Common myeloid progenitor, CD34-positive (primary cell): ENCODE measurements around the gene PDGFRB.

Source experiments
- CTCF ChIA-PET: fragments of 350-600 bp; sonication (Branson Sonifier 250); formaldehyde crosslinking; loops from one replicate; lab custom pipeline; 2021; ENCODE audit warnings: antibody characterized with exemption; lab: Charles Lee
- POLR2A ChIA-PET: fragments of 350-600 bp; sonication (Branson Sonifier 250); formaldehyde crosslinking; loops from one replicate; lab custom pipeline; 2021; ENCODE audit warnings: antibody characterized with exemption; lab: Charles Lee
- DNase-seq, 3 donors: peaks; one replicate each; pipeline versions ENCODE4 v3.0.0 to v3.0.0-alpha.2; 2013
- H3K27ac ChIP-seq, 2 experiments: 1 replicate in 1 of 2; 2 replicates in 1 of 2; pipeline ENCODE4 v1.7.0; 2013; ENCODE audit warnings: inconsistent platforms in 2 of 2, low read length in 2 of 2, mild to moderate bottlenecking in 2 of 2, low read depth in 1 of 2, moderate library complexity in 1 of 2; ENCODE audit not compliant: severe bottlenecking in 2 of 2, insufficient read depth in 1 of 2, poor library complexity in 1 of 2
- H3K27me3 ChIP-seq, 5 experiments: replicated peaks in 2 of 5; 1 replicate in 3 of 5; 2 replicates in 2 of 5; pipeline versions ENCODE4 v1.6.1 to v1.7.0; 2013; ENCODE audit warnings: low read length in 4 of 5, mild to moderate bottlenecking in 2 of 5, moderate library complexity in 2 of 5, inconsistent platforms in 1 of 5; ENCODE audit not compliant: insufficient read depth in 5 of 5, control insufficient read depth in 4 of 5
- H3K36me3 ChIP-seq, 4 experiments: 1 replicate in 2 of 4; 2 replicates in 2 of 4; pipeline versions ENCODE4 v1.6.1 to v1.7.0; 2013; ENCODE audit warnings: low read length in 3 of 4, control low read depth in 1 of 4, mild to moderate bottlenecking in 1 of 4; ENCODE audit not compliant: control insufficient read depth in 4 of 4, insufficient read depth in 4 of 4
- H3K4me1 ChIP-seq, 4 experiments: 1 replicate in 3 of 4; 2 replicates in 1 of 4; pipeline versions ENCODE4 v1.6.1 to v1.7.1; 2013; ENCODE audit warnings: low read length in 3 of 4, mild to moderate bottlenecking in 3 of 4, control low read depth in 1 of 4, inconsistent platforms in 1 of 4, moderate library complexity in 1 of 4; ENCODE audit not compliant: control insufficient read depth in 4 of 4, insufficient read depth in 4 of 4; ENCODE audit errors: control extremely low read depth in 1 of 4
- H3K4me3 ChIP-seq, 7 experiments: 1 replicate in 4 of 7; 2 replicates in 3 of 7; pipeline versions ENCODE4 v1.5.1 to v1.7.0; 2013; ENCODE audit warnings: mild to moderate bottlenecking in 7 of 7, low read length in 6 of 7, moderate library complexity in 6 of 7, inconsistent platforms in 2 of 7, low read depth in 2 of 7, control low read depth in 1 of 7; ENCODE audit not compliant: insufficient read depth in 4 of 7, control insufficient read depth in 1 of 7; ENCODE audit errors: extremely low read depth in 1 of 7
- H3K9me3 ChIP-seq, 5 experiments: 1 replicate in 4 of 5; 2 replicates in 1 of 5; pipeline versions ENCODE4 v1.6.1 to v1.7.1; 2013; ENCODE audit warnings: low read length in 4 of 5, mild to moderate bottlenecking in 2 of 5, inconsistent platforms in 1 of 5, low read depth in 1 of 5, moderate library complexity in 1 of 5; ENCODE audit not compliant: control insufficient read depth in 4 of 5, insufficient read depth in 2 of 5; ENCODE audit errors: control extremely low read depth in 1 of 5
- WGBS: methylation state at CpG from one replicate; pipeline ENCODE4 v1.1.5; 2013; ENCODE audit not compliant: insufficient coverage; 5-methylcytosine and 5-hydroxymethylcytosine counted together

The PDGFRB gene

DNA sequence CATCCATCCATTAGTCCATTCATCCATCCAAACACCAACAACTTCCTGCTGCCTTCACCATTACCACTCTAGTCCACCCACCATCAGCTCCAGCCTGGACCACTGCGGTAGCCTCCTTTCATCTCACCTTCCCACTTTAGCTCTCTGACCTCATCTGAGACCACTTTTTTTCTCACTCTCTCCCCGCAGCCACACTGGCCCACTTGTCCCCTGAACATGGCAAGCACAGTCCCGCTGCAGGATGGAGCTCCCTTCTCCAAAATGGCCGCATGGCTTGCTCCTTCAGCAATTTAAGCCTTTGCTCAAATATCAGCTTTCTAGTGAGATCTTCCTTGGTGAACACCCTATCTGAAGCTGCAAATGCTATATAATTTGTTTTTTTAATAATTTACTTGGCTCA lies 80.4 kb downstream of the PDGFRB start:
- ChIA-PET POLR2A (interaction anchor here (0.9 kb wide), 1 partner anchor 12 kb away, joined by 3 read pairs; no protein-coding TSS in a partner anchor), CTCF (interaction anchor here (0.8 to 2.5 kb wide), 8 partner anchors 8 to 100 kb away, joined by 3 to 14 read pairs (median 4); partner anchors contain the start of gene CSF1R)
- H3K4me1 ChIP-seq: peaks cover 0 to 31% (median 17%) of the 10 kb centered on the region in 4 experiments
- peaks cover 0 to 8% (median 6%) of the 10 kb centered on the region in 5 experiments for H3K9me3 ChIP-seq
- no peaks in the 10 kb centered on the region for H3K27me3 ChIP-seq
- DNase-seq: no peak
- H3K36me3 ChIP-seq: peaks cover 0 to 8% (median 0%) of the 10 kb centered on the region in 4 experiments
- H3K27ac ChIP-seq: no peak overlapping the region
- no peak overlapping the region for H3K4me3 ChIP-seq
- 76% methylated on average over 4 of the region's 4 CpGs for WGBS

DNA sequence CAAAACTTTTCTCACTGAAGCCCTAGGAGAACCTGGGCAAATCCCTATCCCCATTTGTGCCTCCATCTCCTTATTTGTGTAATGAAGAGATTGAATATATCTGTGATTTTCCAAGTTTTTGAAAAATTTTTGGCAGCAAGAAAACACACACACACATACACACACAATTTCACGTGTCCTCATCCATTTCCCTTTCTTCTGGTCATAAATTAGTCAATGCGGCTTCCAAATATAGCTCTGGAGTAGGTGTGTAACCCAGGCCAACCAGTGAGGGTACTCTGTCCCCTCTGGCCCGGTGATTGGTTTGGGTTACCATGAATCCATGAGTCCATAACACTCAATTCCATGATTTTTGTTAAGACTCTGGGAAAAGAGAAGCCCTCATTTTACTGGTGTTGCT lies 82.0 kb downstream of the PDGFRB start:
- ChIA-PET CTCF (interaction anchor here (0.9 to 2.5 kb wide), 8 partner anchors 9 to 102 kb away, joined by 3 to 14 read pairs (median 4); no protein-coding TSS in a partner anchor), POLR2A (no interaction called here)
- H3K27ac ChIP-seq: no peak overlapping the region
- peaks cover 0 to 8% (median 6%) of the 10 kb centered on the region in 5 experiments for H3K9me3 ChIP-seq
- 70% methylated on average over 2 of the region's 3 CpGs for WGBS
- H3K4me1 ChIP-seq: peaks cover 0 to 30% (median 8%) of the 10 kb centered on the region in 4 experiments
- DNase-seq: no peak
- no peak overlapping the region for H3K4me3 ChIP-seq
- no peaks in the 10 kb centered on the region for H3K27me3 ChIP-seq
- peaks cover 0 to 5% (median 0%) of the 10 kb centered on the region in 4 experiments for H3K36me3 ChIP-seq

DNA sequence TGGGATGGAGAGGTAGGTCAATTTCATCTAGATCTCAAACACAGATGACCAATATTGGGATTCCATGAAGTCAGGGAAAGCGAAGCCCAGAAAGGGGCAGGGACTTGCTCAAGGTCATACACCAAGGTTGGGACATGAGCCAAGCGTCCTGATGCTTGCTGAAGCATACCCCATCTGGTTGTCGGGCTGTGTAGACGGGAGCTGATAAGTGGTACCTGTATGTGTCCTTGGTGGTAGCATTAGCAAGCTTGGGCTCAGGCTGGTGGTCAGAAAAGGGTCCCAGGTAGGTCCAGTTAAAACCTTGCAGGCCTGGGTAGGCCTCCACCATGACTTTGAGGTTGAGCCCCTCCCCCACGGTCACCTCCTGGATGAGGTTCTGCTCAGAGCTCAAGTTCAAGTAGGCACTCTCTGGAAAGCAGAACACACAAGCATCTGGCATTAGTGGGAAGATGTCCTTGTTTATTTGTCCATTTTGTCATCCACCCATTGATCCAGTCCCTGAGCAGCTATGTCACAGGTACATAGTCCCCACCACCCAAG lies 82.5 kb downstream of the PDGFRB start:
- POLR2A ChIA-PET: no interaction called here
- CTCF ChIA-PET: interaction anchor here (0.9 to 1.7 kb wide), 4 partner anchors 9 to 42 kb away, joined by 3 to 7 read pairs (median 4); no protein-coding TSS in a partner anchor
- H3K9me3 ChIP-seq: peaks cover 0 to 8% (median 6%) of the 10 kb centered on the region in 5 experiments
- peaks cover 0 to 36% (median 14%) of the 10 kb centered on the region in 4 experiments for H3K4me1 ChIP-seq
- H3K27ac ChIP-seq: no peak overlapping the region
- no peak for DNase-seq
- H3K27me3 ChIP-seq: no peaks in the 10 kb centered on the region
- H3K4me3 ChIP-seq: no peak overlapping the region
- WGBS: 94% methylated on average over 4 of the region's 5 CpGs
- peaks cover 0 to 5% (median 0%) of the 10 kb centered on the region in 4 experiments for H3K36me3 ChIP-seq

DNA sequence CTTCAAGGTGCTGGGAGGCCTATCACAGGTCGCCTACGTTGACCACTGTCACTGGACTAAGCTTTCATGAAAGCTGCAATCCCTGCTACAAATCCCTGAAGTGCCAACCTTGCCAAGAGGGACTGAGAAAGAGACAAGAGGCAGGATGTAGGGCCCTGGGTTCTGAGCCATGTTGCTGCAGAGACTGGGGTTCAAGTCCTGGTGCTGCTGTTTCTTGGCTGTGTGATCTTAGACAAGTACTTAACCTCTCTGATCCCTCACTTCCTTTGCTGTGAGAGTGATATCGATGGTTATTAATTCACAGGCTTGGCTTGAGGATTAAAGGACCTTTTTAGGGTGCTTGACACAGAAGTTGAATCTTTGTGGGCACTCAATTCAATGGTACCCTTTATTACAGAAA lies 84.8 kb downstream of the PDGFRB start:
- Histone ChIP-seq H3K27ac (no peak overlapping the region), H3K9me3 (peaks cover 0 to 8% (median 6%) of the 10 kb centered on the region in 5 experiments), H3K27me3 (no peaks in the 10 kb centered on the region), H3K36me3 (peaks cover 0 to 5% (median 0%) of the 10 kb centered on the region in 4 experiments), H3K4me1 (peaks cover 0 to 52% (median 36%) of the 10 kb centered on the region in 4 experiments), H3K4me3 (no peak overlapping the region)
- WGBS: 71% methylated on average over 2 of the region's 3 CpGs
- ChIA-PET CTCF (interaction anchor here (0.6 to 2.7 kb wide), 5 partner anchors 10 to 469 kb away, joined by 3 to 6 read pairs (median 4); no protein-coding TSS in a partner anchor), POLR2A (no interaction called here)
- DNase-seq: no peak

DNA sequence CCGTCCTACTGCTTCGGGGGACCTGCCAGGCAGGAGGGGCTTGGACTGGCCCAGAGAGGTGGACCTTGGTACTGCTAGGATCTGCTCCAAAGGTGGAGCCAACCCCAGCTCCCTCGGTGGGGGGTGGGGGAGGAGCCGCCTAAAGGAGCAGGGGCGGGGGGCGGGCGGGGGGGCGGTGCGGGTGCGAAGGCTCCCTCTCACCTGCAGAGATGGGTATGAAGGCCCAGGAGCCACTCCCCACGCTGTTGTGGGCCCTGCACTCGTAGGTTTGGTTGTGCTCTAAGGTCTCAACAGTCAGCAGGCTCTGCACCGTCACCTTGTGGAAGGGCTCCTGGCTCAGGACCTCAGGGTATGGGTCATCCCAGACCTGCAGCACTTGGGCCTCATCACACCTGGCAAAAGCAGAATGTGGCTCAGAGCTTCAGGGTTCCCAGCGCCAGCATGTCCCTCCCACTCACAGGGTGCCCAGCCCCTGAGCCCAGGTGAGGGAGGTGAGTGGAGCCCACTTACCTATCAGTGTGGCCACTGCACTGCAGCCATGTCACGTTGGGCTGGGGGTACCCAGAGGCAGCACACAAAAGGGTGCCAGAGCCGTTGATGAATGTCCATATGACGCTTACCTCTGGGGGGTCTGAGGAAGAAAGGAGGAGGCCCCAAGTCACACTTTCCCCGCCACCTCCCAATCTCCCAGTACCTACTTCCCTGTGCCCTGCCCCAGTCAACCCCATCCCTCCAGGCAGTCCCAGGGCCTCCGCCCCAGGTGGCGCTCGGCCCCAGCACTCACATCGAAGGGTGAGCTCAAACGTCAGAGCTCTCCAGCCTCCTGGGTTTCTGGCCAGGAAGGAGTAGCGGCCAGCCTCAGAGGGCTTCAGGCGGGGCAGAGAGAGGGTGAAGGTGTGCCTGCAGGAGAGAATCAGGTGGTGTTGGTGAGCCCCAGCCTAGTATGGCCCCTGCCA lies 85.7 kb downstream of the PDGFRB start:
- H3K4me1 ChIP-seq: peaks cover 0 to 57% (median 44%) of the 10 kb centered on the region in 4 experiments
- no peak overlapping the region for H3K27ac ChIP-seq
- peaks cover 0 to 8% (median 6%) of the 10 kb centered on the region in 5 experiments for H3K9me3 ChIP-seq
- H3K27me3 ChIP-seq: no peaks in the 10 kb centered on the region
- H3K36me3 ChIP-seq: peaks cover 0 to 5% (median 0%) of the 10 kb centered on the region in 4 experiments
- ChIA-PET CTCF (interaction anchor here (0.6 to 2.7 kb wide), 5 partner anchors 9 to 468 kb away, joined by 3 to 6 read pairs (median 4); no protein-coding TSS in a partner anchor), POLR2A (interaction anchor here (0.6 to 1.5 kb wide), 2 partner anchors 12 to 29 kb away, joined by 3 to 5 read pairs; no protein-coding TSS in a partner anchor)
- no peak for DNase-seq
- WGBS: 99% methylated on average over 9 of the region's 25 CpGs
- no peak overlapping the region for H3K4me3 ChIP-seq

DNA sequence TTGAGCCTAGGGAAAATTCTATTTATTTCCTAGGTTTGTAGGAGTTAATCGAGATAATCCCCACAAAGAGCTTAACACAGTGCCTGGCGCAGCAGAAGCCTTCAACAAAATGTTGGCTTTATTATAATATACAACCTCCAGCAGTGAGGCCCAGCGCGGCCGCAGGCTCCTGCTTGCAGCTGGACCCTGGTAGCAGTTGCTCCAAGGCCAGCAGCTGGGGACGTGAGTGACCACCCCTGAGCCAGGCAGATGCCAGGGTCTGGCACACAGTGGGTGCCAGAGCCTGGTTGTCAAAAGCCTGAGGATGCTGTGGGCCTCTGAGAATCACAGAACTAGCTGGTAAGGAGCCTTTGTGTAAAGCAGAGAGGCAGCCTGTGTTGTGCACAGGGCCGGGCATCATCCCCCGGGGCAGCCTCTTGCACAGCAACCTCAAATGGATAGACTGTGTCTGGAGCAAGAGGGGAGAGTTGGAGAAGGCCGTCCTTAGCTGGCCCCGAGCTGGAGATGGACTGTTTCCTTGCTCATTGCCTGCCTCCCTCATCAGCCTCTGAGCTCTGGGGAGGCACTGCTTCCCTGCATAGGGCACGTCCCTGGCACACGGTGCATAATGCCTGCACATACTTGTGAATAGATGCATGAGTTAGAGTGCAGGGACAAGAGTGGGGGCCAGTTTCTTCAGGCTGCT lies 86.5 kb downstream of the PDGFRB start:
- no peak overlapping the region for H3K27ac ChIP-seq
- peaks cover 0 to 66% (median 53%) of the 10 kb centered on the region in 4 experiments for H3K4me1 ChIP-seq
- no peak for DNase-seq
- H3K27me3 ChIP-seq: no peaks in the 10 kb centered on the region
- no peak overlapping the region for H3K4me3 ChIP-seq
- H3K9me3 ChIP-seq: peaks cover 0 to 8% (median 6%) of the 10 kb centered on the region in 5 experiments
- CTCF ChIA-PET: interaction anchor here (0.7 to 2.1 kb wide), 8 partner anchors 10 to 50 kb away, joined by 3 to 7 read pairs (median 4); partner anchors contain the start of gene CSF1R
- 94% methylated on average over 8 of the region's 12 CpGs for WGBS
- POLR2A ChIA-PET: interaction anchor here (0.6 to 1.5 kb wide), 3 partner anchors 13 to 234 kb away, joined by 3 to 5 read pairs (median 5); partner anchors contain the start of gene ARSI
- peaks cover 0 to 5% (median 0%) of the 10 kb centered on the region in 4 experiments for H3K36me3 ChIP-seq
